ENCODE measurements around the gene ACTL6B. TPM values are rescaled to one million over a fixed set of nuclear protein-coding genes. Genes with fewer than 3 reads are reported as not detected.

The ACTL6B gene
- total RNA-seq, 2 experiments from 2014 or later = not detected

- no peak overlapping the region for H3K27ac ChIP-seq (ENCODE audit: low read depth, low read length, poor library complexity, severe bottlenecking)
- H2AFZ ChIP-seq (ENCODE audit: low read length) = no peak overlapping the region
- no peaks in the 10 kb centered on the region for H3K9me2 ChIP-seq (ENCODE audit: insufficient read depth, low read length)
- no peak overlapping the region for H3K4me3 ChIP-seq (ENCODE audit: low read depth, low read length, poor library complexity, severe bottlenecking)
- H4K20me1 ChIP-seq (ENCODE audit: insufficient read depth, low read length) = no peaks in the 10 kb centered on the region
- POLR2A ChIA-PET = interaction anchor here (0.7 kb wide), 1 partner anchor 1953 kb away, joined by 9 read pairs; no protein-coding TSS in a partner anchor
- intact Hi-C loops (cut with micrococcal nuclease; ENCODE audit: unreplicated experiment) = no loop called here
- H3K4me1 ChIP-seq (ENCODE audit: insufficient read depth, low read length, poor library complexity, severe bottlenecking) = peaks cover 10% of the 10 kb centered on the region
- CTCF ChIA-PET (ENCODE audit: unreplicated experiment) = no interaction called here
- peak; percentile 48 for DNase-seq (ENCODE audit: low spot score)
- no peak for TF ChIP-seq EZH2phosphoT487 (IDR thresholded peaks at IDR 0.05; ENCODE audit: borderline replicate concordance, low read depth, low read length)
- TF ChIP-seq CTCF (conservative IDR thresholded peaks at IDR 0.05; ENCODE audit: low read length) = peak; percentile 74
- no peaks in the 10 kb centered on the region for H3K9me3 ChIP-seq (ENCODE audit: low read length)
- H3K4me2 ChIP-seq (ENCODE audit: low read length) = no peak overlapping the region
- H3K36me3 ChIP-seq (ENCODE audit: insufficient read depth, low read length) = no peaks in the 10 kb centered on the region
- BruUV-seq (replicated peaks) = no TSS peak
- no peaks in the 10 kb centered on the region for H3K79me2 ChIP-seq (ENCODE audit: insufficient read depth, low read depth, low read length)
Measured at GRCh38 chr7:100599911-100600729, 56.1 kb downstream of the ACTL6B start.

DNA sequence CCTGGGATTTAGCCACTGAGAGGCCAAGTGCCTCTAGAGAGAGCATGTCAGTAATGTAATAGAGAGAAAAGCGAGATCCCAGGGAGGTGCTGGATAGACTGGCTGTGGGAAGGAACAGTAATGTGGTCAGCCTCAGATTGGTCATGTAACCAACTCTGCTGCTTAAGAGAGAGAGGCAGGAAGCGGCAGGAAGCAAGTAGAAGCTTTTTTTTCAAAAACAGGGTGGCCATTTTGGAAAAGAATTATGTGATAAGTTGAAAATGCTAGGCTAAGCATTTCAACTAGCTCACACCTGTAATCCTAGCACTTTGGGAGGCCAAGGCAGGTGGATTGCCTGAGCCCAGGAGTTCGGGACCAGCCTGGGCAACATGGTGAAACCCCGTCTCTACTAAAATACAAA lies 57.8 kb downstream of the ACTL6B start:
- H3K79me2 ChIP-seq (ENCODE audit: insufficient read depth, low read depth, low read length) = no peaks in the 10 kb centered on the region

More for the DNA sequence above, 57.8 kb downstream of the ACTL6B start:
- BruUV-seq (replicated peaks) = no TSS peak
- H3K36me3 ChIP-seq (ENCODE audit: insufficient read depth, low read length) = no peaks in the 10 kb centered on the region
- no peak overlapping the region for H3K4me3 ChIP-seq (ENCODE audit: low read depth, low read length, poor library complexity, severe bottlenecking)
- no peaks in the 10 kb centered on the region for H4K20me1 ChIP-seq (ENCODE audit: insufficient read depth, low read length)
- no peaks in the 10 kb centered on the region for H3K9me2 ChIP-seq (ENCODE audit: insufficient read depth, low read length)
- peaks cover 1% of the 10 kb centered on the region for H3K4me1 ChIP-seq (ENCODE audit: insufficient read depth, low read length, poor library complexity, severe bottlenecking)
- no peak overlapping the region for H3K27ac ChIP-seq (ENCODE audit: low read depth, low read length, poor library complexity, severe bottlenecking)
- H2AFZ ChIP-seq (ENCODE audit: low read length) = no peak overlapping the region
- CTCF ChIA-PET (ENCODE audit: unreplicated experiment) = no interaction called here
- DNase-seq (ENCODE audit: low spot score) = no peak
- no peaks in the 10 kb centered on the region for H3K9me3 ChIP-seq (ENCODE audit: low read length)
- no peak for TF ChIP-seq CTCF (conservative IDR thresholded peaks at IDR 0.05; ENCODE audit: low read length)
- no peak for TF ChIP-seq EZH2phosphoT487 (IDR thresholded peaks at IDR 0.05; ENCODE audit: borderline replicate concordance, low read depth, low read length)
- intact Hi-C loops (cut with micrococcal nuclease; ENCODE audit: unreplicated experiment) = no loop called here
- H3K4me2 ChIP-seq (ENCODE audit: low read length) = no peak overlapping the region
- POLR2A ChIA-PET = interaction anchor here (0.6 to 1.2 kb wide), 2 partner anchors 10 to 252 kb away, joined by 4 read pairs; no protein-coding TSS in a partner anchor
